Immature natural killer cell (primary cell): Measurements from ENCODE around the gene PABPN1. TPM values are rescaled to one million over a fixed set of nuclear protein-coding genes. Genes with fewer than 3 reads are reported as not detected.

Experiments
- DNase-seq, 3 donors: peaks; one replicate each; pipeline ENCODE4 v3.0.0; 2022; ENCODE audit warnings: mixed read lengths in 1 of 3
- H3K27ac Mint-ChIP-seq, 6 donors: one replicate each; pipeline ENCODE4 v1.8.0; 2020; ENCODE audit warnings: mixed read lengths in 6 of 6, mild to moderate bottlenecking in 5 of 6, inconsistent platforms in 4 of 6, moderate library complexity in 3 of 6
- H3K27me3 Mint-ChIP-seq, 3 donors: one replicate each; pipeline ENCODE4 v1.8.0; 2020 to 2021; ENCODE audit warnings: low read depth in 3 of 3, mild to moderate bottlenecking in 3 of 3, mixed read lengths in 3 of 3, moderate library complexity in 3 of 3, inconsistent platforms in 1 of 3
- H3K36me3 Mint-ChIP-seq, 3 donors: one replicate each; pipeline ENCODE4 v1.8.0; 2020; ENCODE audit warnings: mixed read lengths in 3 of 3, inconsistent platforms in 2 of 3, mild to moderate bottlenecking in 2 of 3
- H3K4me1 Mint-ChIP-seq, 2 donors: one replicate each; pipeline ENCODE4 v1.8.0; 2020; ENCODE audit warnings: inconsistent platforms in 2 of 2, mild to moderate bottlenecking in 2 of 2, mixed read lengths in 2 of 2, moderate library complexity in 1 of 2
- H3K4me3 Mint-ChIP-seq, 5 donors: one replicate each; pipeline ENCODE4 v1.8.0; 2020; ENCODE audit warnings: mild to moderate bottlenecking in 5 of 5, mixed read lengths in 5 of 5, inconsistent platforms in 3 of 5, moderate library complexity in 3 of 5
- H3K9me3 Mint-ChIP-seq, 6 donors: one replicate each; pipeline ENCODE4 v1.8.0; 2020; ENCODE audit warnings: mild to moderate bottlenecking in 6 of 6, mixed read lengths in 6 of 6, inconsistent platforms in 4 of 6, moderate library complexity in 3 of 6
- polyA plus RNA-seq, 3 donors: library from polyadenylated mRNA; unstranded; fragments of 300-500 nt; fragmentation: Illumina TruSeq; gene quantifications; one replicate each; pipeline ENCODE4 v1.2.3, GENCODE V29; 2021

Gene PABPN1
- polyA plus RNA-seq, 3 donors from 2014 or later: 86.2 to 114 (median 113) TPM

DNA sequence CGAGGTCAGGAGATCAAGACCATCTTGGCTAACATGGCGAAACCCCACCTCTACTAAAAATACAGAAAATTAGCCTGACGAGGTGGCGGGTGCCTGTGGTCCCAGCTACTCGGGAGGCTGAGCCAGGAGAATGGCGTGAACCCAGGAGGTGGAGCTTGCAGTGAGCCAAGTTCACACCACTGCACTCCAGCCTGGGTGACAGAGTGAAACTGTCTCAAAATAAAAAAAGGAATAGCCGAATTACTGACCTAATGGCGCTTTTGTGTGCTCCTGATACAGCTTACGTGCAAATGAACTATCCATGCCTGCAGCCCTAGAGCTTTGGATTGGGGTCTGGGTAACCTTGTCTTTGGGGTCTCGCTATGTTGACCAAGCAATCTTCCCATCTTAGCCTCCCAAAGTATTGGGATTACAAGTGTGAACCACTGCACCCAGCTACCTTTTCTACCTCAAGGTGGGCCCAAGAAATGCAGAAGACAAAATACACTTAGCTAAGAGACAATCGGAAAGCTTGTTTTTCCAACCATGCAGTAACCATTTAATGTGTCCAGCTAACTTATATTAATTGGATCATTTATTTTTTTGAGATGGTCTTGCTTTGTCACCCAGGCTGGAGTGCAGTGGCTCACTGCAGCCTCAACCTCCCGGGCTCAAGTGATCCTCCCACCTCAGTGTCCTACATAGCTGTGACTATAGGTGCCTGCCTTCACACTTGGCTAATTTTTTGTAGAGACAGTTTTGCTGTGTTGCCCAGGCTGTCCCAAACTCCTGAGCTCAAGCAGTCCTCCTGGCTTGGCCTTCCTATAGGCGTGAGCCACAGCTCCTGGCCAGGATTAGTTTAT, 5.5 kb downstream of the PABPN1 start:
- H3K36me3 Mint-ChIP-seq: peaks cover 6 to 20% (median 11%) of the 10 kb centered on the region in 3 donors
- peaks cover 17 to 20% of the 10 kb centered on the region in 2 donors for H3K4me1 Mint-ChIP-seq
- H3K27me3 Mint-ChIP-seq: peaks cover 2 to 5% (median 4%) of the 10 kb centered on the region in 3 donors
- DNase-seq: no peak
- peak overlapping the region in 4 of 6 donors; percentile 30 to 48 (median 40) for H3K27ac Mint-ChIP-seq
- H3K9me3 Mint-ChIP-seq: no peaks in the 10 kb centered on the region
- H3K4me3 Mint-ChIP-seq: no peak overlapping the region

GRCh38 chr14:23327947-23328744, 6.9 kb downstream of the PABPN1 start:
- H3K4me3 Mint-ChIP-seq: no peak overlapping the region
- no peaks in the 10 kb centered on the region for H3K9me3 Mint-ChIP-seq
- DNase-seq: peak; percentile 53 to 59 (median 57)
- peaks cover 0 to 5% (median 4%) of the 10 kb centered on the region in 3 donors for H3K27me3 Mint-ChIP-seq
- peak overlapping the region in 1 of 6 donors; percentile 34 for H3K27ac Mint-ChIP-seq
- H3K4me1 Mint-ChIP-seq: peaks cover 4 to 6% of the 10 kb centered on the region in 2 donors
- peaks cover 4 to 16% (median 11%) of the 10 kb centered on the region in 3 donors for H3K36me3 Mint-ChIP-seq

DNA sequence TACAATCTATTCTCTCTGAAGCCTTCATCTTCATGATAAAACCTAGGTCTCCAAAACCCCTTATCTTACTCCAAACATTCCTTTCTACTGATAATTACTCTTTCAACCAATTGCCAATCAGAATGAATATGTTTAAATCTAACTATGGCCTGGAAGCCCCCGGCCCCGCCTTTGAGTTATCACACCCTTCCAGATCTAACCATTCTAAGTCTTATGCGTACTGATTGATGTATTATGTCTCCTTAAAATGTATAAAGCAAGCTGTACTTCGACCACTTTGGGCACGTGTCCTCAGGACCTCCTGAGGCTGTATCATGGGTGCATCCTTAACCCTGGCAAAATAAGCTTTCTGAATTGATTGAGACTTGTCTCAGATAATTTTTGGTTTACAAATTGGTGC, 14.4 kb downstream of the PABPN1 start:
- H3K27ac Mint-ChIP-seq: no peak overlapping the region
- H3K36me3 Mint-ChIP-seq: no peaks in the 10 kb centered on the region
- H3K27me3 Mint-ChIP-seq: peaks cover 8 to 13% (median 10%) of the 10 kb centered on the region in 3 donors
- no peaks in the 10 kb centered on the region for H3K4me1 Mint-ChIP-seq
- no peak overlapping the region for H3K4me3 Mint-ChIP-seq
- DNase-seq: no peak
- H3K9me3 Mint-ChIP-seq: no peaks in the 10 kb centered on the region

DNA sequence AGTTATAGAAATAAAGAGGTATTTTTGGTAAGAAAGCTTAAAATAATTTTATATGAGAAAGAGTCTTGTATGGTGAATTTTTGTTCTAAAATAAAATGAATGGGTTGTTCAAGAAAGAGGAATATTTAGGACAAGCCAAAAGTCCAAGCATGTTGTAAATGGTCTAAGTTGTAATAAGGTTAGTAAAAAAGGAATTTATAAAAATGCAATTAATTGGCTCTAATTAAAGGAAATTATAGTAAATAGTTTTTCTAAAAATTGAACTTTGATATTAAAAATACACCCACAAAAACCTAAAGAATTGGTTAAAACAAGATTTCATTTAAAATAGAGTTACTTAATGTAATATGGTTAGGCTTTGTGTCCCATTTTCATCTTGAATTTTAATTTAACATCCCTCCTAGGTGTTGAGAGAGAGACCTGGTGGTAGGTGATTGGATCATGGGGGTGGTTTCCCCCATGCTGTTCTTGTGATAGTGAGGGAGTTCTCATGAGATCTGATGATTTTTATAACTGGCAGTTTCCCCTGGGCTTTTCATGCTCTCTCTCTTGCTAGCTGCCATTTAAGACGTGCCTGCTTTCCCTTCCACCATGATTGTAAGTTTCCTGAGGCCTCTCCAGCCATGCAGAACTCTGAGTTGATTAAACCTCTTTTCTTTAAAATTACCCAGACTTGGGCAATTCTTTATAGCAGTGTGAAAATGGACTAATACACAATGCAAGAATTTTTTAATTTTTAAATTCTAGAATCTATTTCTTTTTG, 18.4 kb downstream of the PABPN1 start:
- Mint-ChIP-seq H3K4me3 (no peak overlapping the region), H3K4me1 (no peaks in the 10 kb centered on the region), H3K9me3 (no peaks in the 10 kb centered on the region)

DNA sequence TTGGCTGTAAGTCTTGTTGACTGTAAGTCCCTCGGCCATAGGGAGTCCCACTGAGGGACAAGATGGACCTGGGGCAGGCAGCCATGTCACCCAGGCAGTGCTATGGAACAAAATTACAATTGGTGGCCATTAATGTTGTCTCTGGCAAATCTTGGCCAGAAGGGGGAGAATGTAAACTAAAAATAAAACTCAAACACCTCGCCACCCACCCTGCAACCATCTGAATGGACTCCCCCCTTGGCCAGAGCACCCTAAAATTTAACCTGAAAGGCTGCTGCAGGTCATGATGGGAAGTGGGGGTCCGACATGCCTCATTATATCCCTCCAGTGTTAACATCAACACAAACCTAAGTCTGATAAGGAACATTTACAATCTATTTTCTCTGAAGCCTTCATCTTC, 23.2 kb downstream of the PABPN1 start:
- H3K4me3 Mint-ChIP-seq: no peak overlapping the region
- no peaks in the 10 kb centered on the region for H3K36me3 Mint-ChIP-seq
- no peaks in the 10 kb centered on the region for H3K4me1 Mint-ChIP-seq
- H3K27ac Mint-ChIP-seq: no peak overlapping the region
- H3K27me3 Mint-ChIP-seq: peaks cover 3 to 8% (median 5%) of the 10 kb centered on the region in 3 donors
- DNase-seq: no peak
- H3K9me3 Mint-ChIP-seq: peaks cover 0 to 1% (median 0%) of the 10 kb centered on the region in 6 donors

More for the DNA sequence above, 18.4 kb downstream of the PABPN1 start:
- no peak overlapping the region for H3K27ac Mint-ChIP-seq
- H3K36me3 Mint-ChIP-seq: no peaks in the 10 kb centered on the region
- DNase-seq: no peak
- H3K27me3 Mint-ChIP-seq: peaks cover 5 to 16% (median 9%) of the 10 kb centered on the region in 3 donors

DNA sequence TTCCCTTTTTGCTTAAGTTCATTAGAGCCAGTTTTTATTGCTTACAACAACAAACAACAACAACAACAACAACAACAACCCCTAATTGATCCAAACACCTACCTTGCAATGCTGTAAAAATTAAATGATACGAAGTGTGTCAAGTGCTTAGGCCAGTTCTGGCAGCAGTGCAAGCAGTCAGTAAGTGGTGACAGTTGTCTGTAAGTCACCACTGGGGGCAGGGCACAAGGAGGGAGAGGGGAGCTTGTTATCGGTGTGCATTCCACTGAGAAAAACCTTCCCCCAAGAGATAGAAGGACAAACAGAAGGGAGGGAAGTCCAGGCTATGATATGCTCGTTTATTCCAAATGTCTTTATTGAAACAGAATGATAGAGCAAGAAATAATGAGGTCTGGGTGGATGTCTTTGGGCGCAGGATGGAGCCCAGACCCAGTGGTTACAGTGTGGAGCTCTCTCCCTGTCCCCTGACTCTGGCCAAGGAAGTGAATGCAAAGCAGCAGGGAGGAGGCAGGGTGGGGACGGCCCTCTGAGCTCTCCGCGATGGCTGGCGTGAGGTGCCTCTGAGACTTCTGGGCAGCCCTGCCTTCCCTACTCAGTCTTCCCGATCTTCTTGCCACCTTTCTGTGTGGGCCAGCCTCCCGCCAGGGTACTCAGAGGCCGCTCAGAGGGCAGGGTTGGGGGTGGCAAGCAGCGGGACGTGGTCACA, 24.9 kb downstream of the PABPN1 start:
- DNase-seq: no peak
- Mint-ChIP-seq H3K27me3 (peaks cover 6 to 10% (median 8%) of the 10 kb centered on the region in 3 donors), H3K27ac (no peak overlapping the region), H3K4me3 (no peak overlapping the region), H3K9me3 (peaks cover 0 to 1% (median 0%) of the 10 kb centered on the region in 6 donors), H3K36me3 (no peaks in the 10 kb centered on the region), H3K4me1 (peaks cover 0 to 6% of the 10 kb centered on the region in 2 donors)

DNA sequence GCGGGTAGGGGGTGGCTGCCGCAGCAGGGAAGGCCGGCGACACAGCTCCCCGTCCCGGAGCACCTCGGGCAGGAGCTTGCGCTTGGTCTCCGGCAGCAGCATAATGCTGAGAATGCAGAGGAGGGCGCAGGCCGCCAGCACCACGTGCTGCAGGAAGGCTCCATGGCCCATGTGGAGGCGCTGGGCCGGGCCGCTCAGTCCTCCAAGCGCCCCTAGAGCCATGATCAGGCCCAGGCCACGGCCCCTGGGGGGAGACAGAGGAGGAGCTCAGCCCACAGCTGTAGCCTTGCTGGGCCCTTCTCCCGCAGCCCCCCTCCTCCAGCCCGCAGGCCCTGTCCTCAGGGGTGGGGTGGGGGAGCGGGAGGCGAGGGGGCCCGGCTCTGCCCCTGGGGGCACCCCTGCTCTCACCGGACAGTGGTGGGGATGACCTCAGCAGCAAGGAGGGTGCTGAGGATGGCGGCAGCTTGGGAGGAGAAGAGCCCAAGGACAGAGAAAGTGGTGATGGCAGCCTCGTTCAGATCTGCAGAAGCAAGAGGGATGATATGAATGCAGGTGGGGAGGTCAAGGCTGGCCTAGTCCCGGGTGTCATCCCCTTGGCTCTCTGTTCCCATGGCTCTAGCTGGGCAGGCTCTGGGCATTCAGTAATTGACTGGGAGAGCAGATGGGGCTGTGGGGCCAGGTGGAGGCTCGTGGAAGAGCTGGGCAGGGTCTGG, 25.6 kb downstream of the PABPN1 start:
- Mint-ChIP-seq H3K27ac (no peak overlapping the region), H3K4me3 (no peak overlapping the region), H3K9me3 (peaks cover 0 to 1% (median 0%) of the 10 kb centered on the region in 6 donors), H3K27me3 (peaks cover 8 to 11% (median 10%) of the 10 kb centered on the region in 3 donors), H3K36me3 (no peaks in the 10 kb centered on the region), H3K4me1 (peaks cover 0 to 10% of the 10 kb centered on the region in 2 donors)
- DNase-seq: no peak

GRCh38 chr14:23347406-23348296, 26.4 kb downstream of the PABPN1 start:
- H3K36me3 Mint-ChIP-seq: no peaks in the 10 kb centered on the region
- DNase-seq: no peak
- H3K27ac Mint-ChIP-seq: no peak overlapping the region
- peaks cover 0 to 1% (median 0%) of the 10 kb centered on the region in 6 donors for H3K9me3 Mint-ChIP-seq
- H3K27me3 Mint-ChIP-seq: peaks cover 8 to 11% (median 11%) of the 10 kb centered on the region in 3 donors
- no peak overlapping the region for H3K4me3 Mint-ChIP-seq
- peaks cover 0 to 10% of the 10 kb centered on the region in 2 donors for H3K4me1 Mint-ChIP-seq

DNA sequence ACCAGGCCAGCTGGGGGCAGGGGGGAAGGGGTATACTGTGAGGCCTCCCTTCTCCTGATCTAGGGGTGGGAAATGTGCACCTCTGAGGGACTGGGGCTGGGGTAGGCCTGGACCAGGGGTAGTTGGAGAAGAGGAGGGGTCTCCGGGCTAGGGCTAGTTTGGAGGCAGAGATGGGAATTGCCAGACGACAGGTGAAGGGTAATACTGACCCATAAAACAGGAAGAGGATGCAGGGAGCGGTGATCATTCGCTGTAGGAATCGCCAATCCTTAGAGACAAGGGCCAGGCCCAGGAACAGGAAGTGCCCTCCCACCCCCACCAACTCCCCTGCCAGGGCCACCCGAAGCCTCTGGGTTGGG, 27.0 kb downstream of the PABPN1 start:
- Mint-ChIP-seq H3K4me1 (peaks cover 6 to 16% of the 10 kb centered on the region in 2 donors), H3K27ac (no peak overlapping the region), H3K27me3 (peaks cover 8 to 15% (median 15%) of the 10 kb centered on the region in 3 donors), H3K4me3 (no peak overlapping the region), H3K9me3 (peaks cover 0 to 1% (median 0%) of the 10 kb centered on the region in 6 donors), H3K36me3 (no peaks in the 10 kb centered on the region)
- DNase-seq: no peak

DNA sequence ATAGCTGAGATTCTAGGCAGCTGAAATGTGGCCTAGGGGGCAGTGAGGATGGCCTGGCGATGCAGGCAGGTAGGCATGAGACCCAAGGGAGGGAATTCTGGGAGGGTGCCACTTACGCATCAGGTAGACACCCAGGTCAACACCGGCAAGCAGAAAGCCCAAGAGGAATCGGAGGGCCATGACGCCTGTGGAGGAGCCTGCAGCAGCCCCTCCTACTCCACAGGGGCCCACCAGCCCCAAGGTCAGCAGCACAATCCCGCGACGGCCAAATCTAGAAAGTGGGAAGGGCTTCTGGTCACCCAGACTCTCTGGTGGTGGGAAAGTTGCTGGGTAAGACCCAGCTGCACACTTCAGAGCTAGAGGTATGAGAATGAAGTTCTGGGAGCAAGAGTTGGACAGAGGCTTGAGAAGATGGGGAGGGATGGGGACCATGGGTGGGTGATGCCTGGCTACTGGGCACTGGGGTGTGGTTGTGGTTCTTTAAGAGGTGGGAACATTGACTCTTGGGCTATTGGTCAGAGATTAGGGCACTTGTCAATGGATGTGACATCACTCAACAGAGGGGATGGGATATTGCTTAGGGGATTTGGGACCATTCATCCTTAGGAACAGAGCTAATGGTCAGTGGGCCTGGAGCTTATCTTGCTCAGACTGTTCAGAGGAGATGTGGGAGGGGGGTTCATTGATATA, 28.0 kb downstream of the PABPN1 start:
- DNase-seq: no peak
- no peak overlapping the region for H3K4me3 Mint-ChIP-seq

More for the DNA sequence above, 28.0 kb downstream of the PABPN1 start:
- H3K36me3 Mint-ChIP-seq: peaks cover 0 to 3% (median 0%) of the 10 kb centered on the region in 3 donors
- H3K9me3 Mint-ChIP-seq: peaks cover 0 to 8% (median 0%) of the 10 kb centered on the region in 6 donors
- H3K4me1 Mint-ChIP-seq: peaks cover 10 to 19% of the 10 kb centered on the region in 2 donors
- H3K27me3 Mint-ChIP-seq: peaks cover 8 to 20% (median 15%) of the 10 kb centered on the region in 3 donors
- no peak overlapping the region for H3K27ac Mint-ChIP-seq
